CD4-positive, alpha-beta T cell treated with Interleukin-17A for 1 hour (primary cell): ENCODE measurements around the gene PHACTR3.
"Not testable (repeated sequence)": the region's sequence is repeated elsewhere in the genome, so short reads cannot be mapped to it uniquely, and the experiment has no call there.

Experiments used
- DNase-seq: peaks from one replicate; pipeline ENCODE4 v3.0.0-alpha.2; 2020

Gene PHACTR3

GRCh38 chr20:59890035-59890434 is 285.7 kb downstream of the PHACTR3 start:
- DNase-seq, result not testable (repeated sequence)

GRCh38 chr20:59891581-59891980 is 287.2 kb downstream of the PHACTR3 start:
- DNase-seq, result no peak

- no peak for DNase-seq
Observed at GRCh38 chr20:59895908-59896307, 291.6 kb downstream of the PHACTR3 start.
